NOMO-1 treated with dmso at 0.1 percent for 144 hours (cell line): Measurements from ENCODE around the gene CTSV.
"Not testable (repeated sequence)": the region's sequence is repeated elsewhere in the genome, so short reads cannot be mapped to it uniquely, and the experiment has no call there.

Experiments used
- DNase-seq: peaks from one replicate; lab custom pipeline; 2025; ENCODE audit not compliant: unreplicated experiment; lab: John Stamatoyannopoulos, UW

CTSV gene

GRCh38 chr9:97045300-97045699 lies 6.4 kb upstream of the CTSV start:
- no peak for DNase-seq

GRCh38 chr9:97041898-97042297 lies 3.0 kb upstream of the CTSV start:
- DNase-seq: peak; percentile 22

GRCh38 chr9:97039514-97039860 lies 545 bp upstream of the CTSV start:
- DNase-seq: no peak

- not testable (repeated sequence) for DNase-seq
These were observed 15.4 kb downstream of the CTSV start for GRCh38 chr9:97023505-97023904.

- peak; percentile 58 for DNase-seq
These were observed 25.5 kb downstream of the CTSV start for GRCh38 chr9:97013151-97014132.

GRCh38 chr9:97012617-97013016 lies 26.3 kb downstream of the CTSV start:
- DNase-seq: not testable (repeated sequence)

GRCh38 chr9:97002195-97002594 lies 36.7 kb downstream of the CTSV start:
- not testable (repeated sequence) for DNase-seq

GRCh38 chr9:97001338-97001737 lies 37.6 kb downstream of the CTSV start:
- DNase-seq: not testable (repeated sequence)

- not testable (repeated sequence) for DNase-seq
These were observed 38.7 kb downstream of the CTSV start for GRCh38 chr9:97000139-97000787.

- not testable (repeated sequence) for DNase-seq
These were observed 39.2 kb downstream of the CTSV start for GRCh38 chr9:96999733-97000132.

- not testable (repeated sequence) for DNase-seq
These were observed 41.8 kb downstream of the CTSV start for GRCh38 chr9:96997009-96997701.

- not testable (repeated sequence) for DNase-seq
These were observed 44.4 kb downstream of the CTSV start for GRCh38 chr9:96994531-96995016.

GRCh38 chr9:96992303-96992702 lies 46.6 kb downstream of the CTSV start:
- DNase-seq: not testable (repeated sequence)

- not testable (repeated sequence) for DNase-seq
These were observed 49.1 kb downstream of the CTSV start for GRCh38 chr9:96989747-96990318.

GRCh38 chr9:96984887-96985286 lies 54.1 kb downstream of the CTSV start:
- not testable (repeated sequence) for DNase-seq

GRCh38 chr9:96984139-96984538 lies 54.8 kb downstream of the CTSV start:
- DNase-seq: not testable (repeated sequence)

- DNase-seq: not testable (repeated sequence)
These were observed 55.3 kb downstream of the CTSV start for GRCh38 chr9:96983496-96984122.
